HFFc6 (cell line): ENCODE measurements around the gene ZNRF3. TPM values are rescaled to one million over a fixed set of nuclear protein-coding genes. Genes with fewer than 3 reads are reported as not detected.

Experiments
- DNase-seq: peaks from one replicate; pipeline ENCODE4 v3.0.0-alpha.2; 2018
- H3K27ac Mint-ChIP-seq: 2 replicates; pipeline ENCODE4 v1.8.0; 2020; ENCODE audit warnings: mild to moderate bottlenecking, mixed read lengths
- H3K27me3 Mint-ChIP-seq: 2 replicates; pipeline ENCODE4 v1.8.0; 2021; ENCODE audit warnings: mild to moderate bottlenecking, moderate library complexity, mixed read lengths; ENCODE audit not compliant: insufficient read depth
- H3K36me3 Mint-ChIP-seq: 2 replicates; pipeline ENCODE4 v1.8.0; 2021; ENCODE audit warnings: low read depth, mixed read lengths
- H3K4me1 Mint-ChIP-seq: 2 replicates; pipeline ENCODE4 v1.8.0; 2020; ENCODE audit warnings: low read depth, mixed read lengths
- H3K4me3 Mint-ChIP-seq: 2 replicates; pipeline ENCODE4 v1.8.0; 2020; ENCODE audit warnings: mild to moderate bottlenecking, moderate library complexity, mixed read lengths
- H3K9me3 Mint-ChIP-seq: 2 replicates; pipeline ENCODE4 v1.8.0; 2020; ENCODE audit warnings: mild to moderate bottlenecking, mixed read lengths
- total RNA-seq, 6 experiments: library from RNA; stranded (reverse); fragmentation: NEBNext Ultra II Directional; extraction: Animal tissue kit (Norgen Biotek cat#: 25700); gene quantifications; 2 replicates in 1 of 6; 3 replicates in 5 of 6; pipeline ENCODE4 v1.2.3, GENCODE V29; 2021
- TF ChIP-seq, protein P1 (sequence below): fragments of 200-600 bp; sonication (generic); IDR thresholded peaks from 2 replicates; pipeline ENCODE4 v1.5.0; 2021; ENCODE audit warnings: antibody characterized with exemption, mild to moderate bottlenecking

ZNRF3 gene
- total RNA-seq, 6 experiments from 2014 or later, result 3.3 to 4.7 (median 3.6) TPM

DNA sequence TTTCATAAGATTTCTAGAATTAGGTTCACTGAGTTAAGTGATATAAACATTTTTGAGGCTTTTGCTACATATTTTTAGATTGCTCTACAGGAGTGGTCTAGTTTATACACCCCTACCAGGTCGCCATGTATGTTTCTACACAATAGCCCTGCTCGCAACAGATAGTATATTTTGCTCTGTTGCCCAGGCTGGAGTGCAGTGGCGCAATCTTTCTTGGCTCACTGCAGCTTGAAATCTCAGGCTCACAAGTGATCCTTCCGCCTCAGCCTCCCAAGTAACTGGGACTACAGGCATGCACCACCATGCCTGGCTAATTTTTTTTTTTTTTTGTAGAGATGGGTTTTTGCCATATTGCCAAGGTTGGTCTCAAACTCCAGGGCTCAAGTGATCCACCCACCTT is 10.4 kb downstream of the ZNRF3 start:
- no peak overlapping the region for H3K4me3 Mint-ChIP-seq
- H3K27ac Mint-ChIP-seq, result no peak overlapping the region
- H3K27me3 Mint-ChIP-seq, result peaks cover 2% of the 10 kb centered on the region; the same call in 1 of the 2 replicates
- DNase-seq, result no peak
- TF ChIP-seq, protein P1, sequence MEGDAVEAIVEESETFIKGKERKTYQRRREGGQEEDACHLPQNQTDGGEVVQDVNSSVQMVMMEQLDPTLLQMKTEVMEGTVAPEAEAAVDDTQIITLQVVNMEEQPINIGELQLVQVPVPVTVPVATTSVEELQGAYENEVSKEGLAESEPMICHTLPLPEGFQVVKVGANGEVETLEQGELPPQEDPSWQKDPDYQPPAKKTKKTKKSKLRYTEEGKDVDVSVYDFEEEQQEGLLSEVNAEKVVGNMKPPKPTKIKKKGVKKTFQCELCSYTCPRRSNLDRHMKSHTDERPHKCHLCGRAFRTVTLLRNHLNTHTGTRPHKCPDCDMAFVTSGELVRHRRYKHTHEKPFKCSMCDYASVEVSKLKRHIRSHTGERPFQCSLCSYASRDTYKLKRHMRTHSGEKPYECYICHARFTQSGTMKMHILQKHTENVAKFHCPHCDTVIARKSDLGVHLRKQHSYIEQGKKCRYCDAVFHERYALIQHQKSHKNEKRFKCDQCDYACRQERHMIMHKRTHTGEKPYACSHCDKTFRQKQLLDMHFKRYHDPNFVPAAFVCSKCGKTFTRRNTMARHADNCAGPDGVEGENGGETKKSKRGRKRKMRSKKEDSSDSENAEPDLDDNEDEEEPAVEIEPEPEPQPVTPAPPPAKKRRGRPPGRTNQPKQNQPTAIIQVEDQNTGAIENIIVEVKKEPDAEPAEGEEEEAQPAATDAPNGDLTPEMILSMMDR, result no peak
- no peaks in the 10 kb centered on the region for H3K4me1 Mint-ChIP-seq
- no peaks in the 10 kb centered on the region for H3K36me3 Mint-ChIP-seq
- no peaks in the 10 kb centered on the region for H3K9me3 Mint-ChIP-seq

DNA sequence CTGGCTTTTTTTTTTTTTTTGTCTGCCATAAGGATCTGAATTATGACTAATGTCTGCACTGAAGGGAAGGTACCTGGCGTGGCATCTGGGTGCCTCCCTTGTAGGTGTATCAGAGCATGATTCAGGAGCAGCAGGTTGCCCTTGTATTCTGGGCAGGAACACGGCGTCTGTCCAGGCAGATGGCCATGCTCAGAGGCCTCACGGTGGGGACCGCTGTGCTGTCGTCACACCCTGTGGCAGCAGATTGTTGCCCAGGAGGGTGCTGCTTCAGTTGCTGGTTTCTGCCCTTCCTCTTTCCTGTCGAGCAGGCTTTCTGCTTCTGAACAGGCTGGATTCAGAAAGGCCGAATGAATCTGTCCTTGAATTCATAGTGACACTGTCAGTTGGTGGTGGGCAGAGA is 11.0 kb downstream of the ZNRF3 start:
- Mint-ChIP-seq H3K4me3 (no peak overlapping the region), H3K9me3 (no peaks in the 10 kb centered on the region), H3K27me3 (peaks cover 2% of the 10 kb centered on the region; the same call in 1 of the 2 replicates), H3K36me3 (no peaks in the 10 kb centered on the region), H3K4me1 (no peaks in the 10 kb centered on the region; the same call in 1 of the 2 replicates), H3K27ac (no peak overlapping the region)
- DNase-seq, result no peak
- TF ChIP-seq, protein P1, result no peak

- no peak for DNase-seq
- H3K9me3 Mint-ChIP-seq, result no peaks in the 10 kb centered on the region
- TF ChIP-seq, protein P1, result no peak
- peaks cover 2% of the 10 kb centered on the region; the same call in 1 of the 2 replicates for H3K27me3 Mint-ChIP-seq
- H3K36me3 Mint-ChIP-seq, result no peaks in the 10 kb centered on the region
- H3K4me1 Mint-ChIP-seq, result peaks cover under 1% of the 10 kb centered on the region
- H3K27ac Mint-ChIP-seq, result no peak overlapping the region
- no peak overlapping the region for H3K4me3 Mint-ChIP-seq
Observed at GRCh38 chr22:28894807-28895206, 11.4 kb downstream of the ZNRF3 start.

GRCh38 chr22:28896611-28897010 is 13.2 kb downstream of the ZNRF3 start:
- H3K36me3 Mint-ChIP-seq, result no peaks in the 10 kb centered on the region
- TF ChIP-seq, protein P1, result no peak
- peaks cover 7% of the 10 kb centered on the region for H3K4me1 Mint-ChIP-seq
- no peak overlapping the region for H3K4me3 Mint-ChIP-seq
- no peaks in the 10 kb centered on the region for H3K9me3 Mint-ChIP-seq
- no peak for DNase-seq
- H3K27ac Mint-ChIP-seq, result no peak overlapping the region
- no peaks in the 10 kb centered on the region; the same call in 1 of the 2 replicates for H3K27me3 Mint-ChIP-seq

GRCh38 chr22:28898233-28898629 is 14.9 kb downstream of the ZNRF3 start:
- no peaks in the 10 kb centered on the region for H3K9me3 Mint-ChIP-seq
- H3K27me3 Mint-ChIP-seq, result no peaks in the 10 kb centered on the region; the same call in 1 of the 2 replicates
- no peak for DNase-seq
- peaks cover 11% of the 10 kb centered on the region for H3K4me1 Mint-ChIP-seq
- H3K36me3 Mint-ChIP-seq, result no peaks in the 10 kb centered on the region
- TF ChIP-seq, protein P1, result no peak
- no peak overlapping the region for H3K27ac Mint-ChIP-seq
- no peak overlapping the region for H3K4me3 Mint-ChIP-seq
